SK-N-DZ (cell line): ENCODE data around the gene MKI67. TPM values are rescaled to one million over a fixed set of nuclear protein-coding genes. Genes with fewer than 3 reads are reported as not detected.
"Not testable (repeated sequence)": the region's sequence is repeated elsewhere in the genome, so short reads cannot be mapped to it uniquely, and the experiment has no call there.

Experiments used
- DNase-seq: peaks from one replicate; pipeline ENCODE4 v3.0.0-alpha.2; 2015; ENCODE audit warnings: low spot score
- polyA plus RNA-seq, 2 experiments: library from polyadenylated mRNA; depleted of rRNA; stranded (reverse); fragments of >200 nt; gene quantifications; 2 replicates each; pipeline ENCODE4 v1.2.3, GENCODE V29; 2014

Gene MKI67
- 23.2 and 23.9 TPM in 2 replicates for polyA plus RNA-seq (2014; cell fraction: cytosol; rRNA removed)
- 37.5 and 59.2 TPM in 2 replicates for polyA plus RNA-seq (2014; cell fraction: nucleus; rRNA removed)

GRCh38 chr10:128125944-128126764, at the start of gene MKI67:
TSS of gene MKI67 (minus strand) at chr10:128126423. CDS start at chr10:128125667, 756 bp downstream.
- peak; percentile 92 for DNase-seq

- no peak for DNase-seq
These were observed 48.6 kb upstream of the MKI67 start for GRCh38 chr10:128174581-128175559.

GRCh38 chr10:128173386-128173785, 47.2 kb upstream of the MKI67 start:
- DNase-seq: no peak

GRCh38 chr10:128172756-128173155, 46.5 kb upstream of the MKI67 start:
- no peak for DNase-seq

- DNase-seq: no peak
These were observed 43.7 kb upstream of the MKI67 start for GRCh38 chr10:128169811-128170379.

- no peak for DNase-seq
These were observed 41.8 kb upstream of the MKI67 start for GRCh38 chr10:128167926-128168520.

GRCh38 chr10:128167123-128167522, 40.9 kb upstream of the MKI67 start:
- DNase-seq: not testable (repeated sequence)

- no peak for DNase-seq
These were observed 39.9 kb upstream of the MKI67 start for GRCh38 chr10:128166151-128166550.

GRCh38 chr10:128165536-128165935, 39.3 kb upstream of the MKI67 start:
- no peak for DNase-seq

GRCh38 chr10:128163701-128164100, 37.5 kb upstream of the MKI67 start:
- no peak for DNase-seq

- no peak for DNase-seq
These were observed 34.8 kb upstream of the MKI67 start for GRCh38 chr10:128161031-128161430.

GRCh38 chr10:128160297-128160711, 34.1 kb upstream of the MKI67 start:
- no peak for DNase-seq

GRCh38 chr10:128158021-128158795, 32.0 kb upstream of the MKI67 start:
- no peak for DNase-seq

- DNase-seq: no peak
These were observed 31.0 kb upstream of the MKI67 start for GRCh38 chr10:128156999-128157755.

GRCh38 chr10:128152741-128153580, 26.7 kb upstream of the MKI67 start:
- peak; percentile 46 for DNase-seq

GRCh38 chr10:128151031-128151430, 24.8 kb upstream of the MKI67 start:
- no peak for DNase-seq

GRCh38 chr10:128150561-128150960, 24.3 kb upstream of the MKI67 start:
- no peak for DNase-seq

GRCh38 chr10:128150045-128150493, 23.8 kb upstream of the MKI67 start:
- DNase-seq: peak; percentile 41
